GM19099 (cell line): ENCODE data around the gene CCDC34.

Experiments
- POLR2A ChIP-seq: IDR thresholded peaks from 3 replicates; pipeline ENCODE4 v1.6.1; 2011; ENCODE audit warnings: low read depth; ENCODE audit not compliant: insufficient read length; ENCODE audit errors: extremely low read depth

Gene CCDC34

DNA sequence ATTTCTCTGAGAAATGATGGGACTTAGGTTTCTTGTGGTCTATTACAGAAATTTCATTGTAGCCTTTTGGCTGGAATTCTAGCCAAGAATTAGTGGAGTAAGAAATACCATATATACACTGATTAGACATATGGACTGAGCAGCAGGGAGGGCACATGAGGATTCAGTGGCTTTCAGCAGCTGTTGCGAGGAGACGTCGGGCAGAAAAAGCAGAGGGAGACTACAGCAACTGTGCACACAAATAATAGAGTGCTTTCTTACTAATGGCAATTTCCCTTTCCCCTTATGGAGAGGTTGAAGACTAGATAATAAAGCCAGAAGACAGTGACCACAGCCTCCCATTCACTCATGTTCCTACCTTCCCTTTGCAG is 35.4 kb upstream of the CCDC34 start:
- TF ChIP-seq POLR2A: no peak

DNA sequence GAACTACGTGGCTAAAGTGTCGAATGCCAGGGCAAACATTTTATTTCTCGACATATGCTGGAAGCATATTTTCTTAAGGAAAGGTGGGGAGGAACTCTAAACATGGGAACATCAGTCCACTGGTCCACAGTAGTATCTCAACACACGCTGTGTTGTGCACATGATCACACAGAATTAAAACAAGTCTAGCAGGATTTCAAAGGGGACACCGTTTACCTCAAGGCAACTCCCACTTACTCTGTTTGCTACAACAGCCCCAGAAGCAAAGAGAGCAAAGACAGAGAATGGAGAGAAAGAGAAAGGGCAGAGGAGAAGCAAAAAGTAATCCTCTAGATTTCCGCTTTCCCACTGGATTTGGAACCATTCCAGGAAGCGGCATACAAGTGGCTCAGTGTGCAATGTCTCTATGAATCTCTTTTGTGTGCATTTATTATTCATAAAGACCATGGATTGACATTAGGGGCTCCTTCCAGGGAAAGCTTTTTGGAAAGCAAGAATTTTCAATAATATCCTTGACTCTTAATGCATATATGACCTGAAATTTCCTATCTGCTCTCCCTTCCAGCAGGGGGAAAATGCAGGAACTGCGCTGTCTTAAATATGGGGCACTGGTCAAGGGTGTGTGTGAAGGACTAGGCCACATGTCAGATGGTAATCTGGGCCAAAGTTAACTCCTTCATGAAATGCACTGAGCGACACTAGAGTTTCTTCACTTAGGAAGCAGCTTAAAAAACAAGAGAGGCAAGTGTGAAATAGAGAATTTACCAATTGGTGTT is 34.8 kb upstream of the CCDC34 start:
- TF ChIP-seq POLR2A: no peak

DNA sequence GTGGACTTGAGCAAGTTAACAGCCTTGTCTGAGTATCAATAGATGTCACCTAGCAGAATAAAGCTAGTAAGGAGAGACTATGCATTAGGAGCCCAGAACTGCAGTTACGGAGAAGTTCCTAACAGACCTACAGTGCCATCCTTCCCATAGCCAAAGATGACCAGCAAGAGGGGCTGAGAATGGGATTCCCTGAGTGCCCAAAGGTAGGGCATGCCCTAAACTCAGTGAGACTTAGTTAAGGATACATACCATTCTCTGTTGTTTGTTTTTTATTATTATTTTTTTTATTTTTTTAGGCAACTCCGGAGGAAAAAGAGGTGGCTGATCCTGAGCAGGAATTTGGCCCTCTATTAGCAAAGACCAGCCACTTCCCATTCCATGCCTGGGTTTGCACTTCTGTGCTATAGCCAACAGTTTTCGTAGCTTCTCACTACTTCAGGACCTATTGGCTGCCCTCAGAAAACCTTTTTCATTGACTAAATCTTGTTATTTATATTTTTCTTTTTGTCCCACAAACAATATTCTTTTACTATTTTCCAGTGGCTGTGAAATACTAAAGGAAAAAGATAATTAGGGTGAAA is 33.3 kb upstream of the CCDC34 start:
- TF ChIP-seq POLR2A: no peak

DNA sequence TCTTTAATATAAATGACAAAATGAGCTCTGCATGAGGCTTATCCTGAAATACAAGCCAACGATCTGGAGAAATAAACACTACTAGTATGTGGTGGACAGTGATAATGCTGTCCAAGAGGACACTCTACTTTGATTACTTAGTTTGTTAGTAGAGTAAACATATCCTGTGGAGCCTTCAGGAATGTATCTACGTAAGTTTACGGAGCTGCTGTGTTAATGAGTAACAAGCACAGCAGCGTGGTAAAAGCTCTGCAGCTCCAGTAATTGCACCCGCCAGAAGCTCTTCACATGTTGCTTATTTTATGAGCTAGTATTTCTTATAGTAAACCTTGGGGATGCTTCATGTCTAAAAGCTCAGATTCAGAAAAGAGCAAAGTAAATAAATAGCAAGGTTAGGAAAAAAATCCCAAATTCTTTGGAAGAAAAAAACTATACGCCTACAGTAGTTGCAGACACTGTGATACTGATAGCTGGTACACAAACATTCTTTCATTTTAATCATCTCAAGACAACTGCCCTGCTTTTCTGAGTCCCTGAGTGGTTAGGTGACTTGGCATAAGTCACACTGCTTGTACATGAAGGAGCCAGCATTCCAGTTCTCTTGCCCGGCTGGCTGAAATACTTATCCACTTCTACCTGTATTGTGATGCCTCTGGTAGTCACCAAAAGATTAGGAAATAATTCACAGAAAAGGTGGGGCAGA is 32.7 kb upstream of the CCDC34 start:
- TF ChIP-seq POLR2A: no peak

DNA sequence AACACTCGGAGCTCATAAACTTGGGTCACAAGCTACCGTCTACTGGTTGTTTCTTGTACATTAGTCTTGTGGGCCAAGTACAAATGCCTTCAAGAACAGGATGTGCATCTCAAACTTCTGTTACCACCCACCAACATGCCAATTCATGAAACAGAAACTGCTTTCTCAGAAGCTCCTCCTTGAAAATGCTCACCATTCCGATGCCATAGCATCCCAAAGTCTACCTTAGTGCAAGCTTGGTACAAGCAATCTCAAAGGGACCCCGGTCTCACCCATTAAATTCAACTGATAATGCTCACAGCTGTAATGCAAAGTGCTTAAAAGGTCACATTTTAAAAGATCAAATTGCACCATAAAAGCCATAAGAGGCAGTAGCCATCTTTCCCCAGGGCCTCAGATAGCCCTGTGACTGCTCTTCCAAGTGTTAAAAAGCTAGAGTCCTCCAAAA is 31.8 kb upstream of the CCDC34 start:
- no peak for TF ChIP-seq POLR2A

DNA sequence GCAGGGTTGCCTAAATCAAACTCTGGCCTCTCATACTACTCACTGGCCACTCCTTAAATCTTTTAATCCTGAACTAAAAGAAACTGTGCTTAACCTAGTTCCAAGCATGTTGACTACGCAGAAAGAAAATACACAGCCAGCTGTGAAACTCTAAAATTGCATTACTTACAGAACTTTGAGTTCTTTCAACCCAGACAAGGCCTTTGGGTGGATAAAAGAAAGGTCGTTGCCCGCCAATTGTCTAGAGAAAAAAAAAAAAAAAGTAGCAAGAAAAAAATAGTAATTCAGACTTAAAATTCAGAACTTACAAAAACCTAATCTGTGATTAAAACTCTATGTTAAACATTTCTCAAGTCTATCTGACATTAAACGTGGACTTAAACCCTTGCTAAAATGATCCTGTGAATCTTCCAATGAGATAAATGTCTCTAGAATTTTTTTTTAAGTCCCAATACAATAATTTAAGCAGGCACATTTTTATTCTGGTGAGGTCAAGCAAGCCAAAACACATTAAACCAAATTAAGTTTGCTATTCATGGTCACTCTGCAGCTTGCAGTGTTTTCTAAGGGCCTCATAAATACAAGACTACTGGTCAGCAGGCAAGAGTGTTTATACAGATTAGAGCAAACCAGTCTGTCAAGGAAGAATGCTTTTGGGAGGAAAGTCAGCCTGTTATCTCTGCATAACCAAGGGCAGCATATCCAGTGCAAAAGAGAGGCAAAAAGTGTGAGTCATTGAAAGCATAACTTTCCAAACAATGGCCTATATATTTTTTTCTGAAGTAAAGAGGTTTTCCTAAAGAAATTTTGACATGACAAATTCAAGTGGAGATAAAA is 29.5 kb upstream of the CCDC34 start:
- TF ChIP-seq POLR2A: no peak

DNA sequence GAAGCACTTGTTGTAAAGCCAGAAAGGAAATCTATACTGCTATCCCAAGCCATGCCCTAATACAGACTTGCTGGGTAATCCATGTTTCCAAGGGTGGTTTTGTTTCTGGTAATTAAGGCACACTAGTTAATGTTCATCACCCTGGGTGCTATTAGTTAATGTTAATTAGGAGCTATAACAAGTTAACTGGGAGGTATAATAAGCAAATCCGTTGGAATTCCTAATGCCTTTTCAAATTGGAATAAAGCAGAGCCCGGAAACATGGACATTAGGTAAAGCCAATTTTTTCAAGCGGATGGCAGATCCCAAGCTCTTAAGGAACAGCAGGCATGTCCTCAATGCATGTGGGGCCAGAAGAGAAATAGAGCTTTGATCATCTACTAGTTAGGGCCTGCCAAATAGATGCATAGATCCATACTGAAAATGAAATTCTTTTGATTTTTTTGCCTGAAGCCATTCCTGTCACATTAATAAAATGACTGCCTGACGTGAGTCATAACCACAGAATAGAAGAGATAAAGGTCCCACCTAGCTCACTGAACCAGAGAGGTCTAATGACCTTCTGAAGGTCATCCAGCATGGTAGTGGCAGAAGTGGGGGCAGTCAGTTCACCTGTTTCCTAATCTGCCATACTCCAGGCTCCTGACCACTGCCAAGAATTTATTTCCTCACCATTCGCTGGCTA is 28.5 kb upstream of the CCDC34 start:
- TF ChIP-seq POLR2A: no peak

DNA sequence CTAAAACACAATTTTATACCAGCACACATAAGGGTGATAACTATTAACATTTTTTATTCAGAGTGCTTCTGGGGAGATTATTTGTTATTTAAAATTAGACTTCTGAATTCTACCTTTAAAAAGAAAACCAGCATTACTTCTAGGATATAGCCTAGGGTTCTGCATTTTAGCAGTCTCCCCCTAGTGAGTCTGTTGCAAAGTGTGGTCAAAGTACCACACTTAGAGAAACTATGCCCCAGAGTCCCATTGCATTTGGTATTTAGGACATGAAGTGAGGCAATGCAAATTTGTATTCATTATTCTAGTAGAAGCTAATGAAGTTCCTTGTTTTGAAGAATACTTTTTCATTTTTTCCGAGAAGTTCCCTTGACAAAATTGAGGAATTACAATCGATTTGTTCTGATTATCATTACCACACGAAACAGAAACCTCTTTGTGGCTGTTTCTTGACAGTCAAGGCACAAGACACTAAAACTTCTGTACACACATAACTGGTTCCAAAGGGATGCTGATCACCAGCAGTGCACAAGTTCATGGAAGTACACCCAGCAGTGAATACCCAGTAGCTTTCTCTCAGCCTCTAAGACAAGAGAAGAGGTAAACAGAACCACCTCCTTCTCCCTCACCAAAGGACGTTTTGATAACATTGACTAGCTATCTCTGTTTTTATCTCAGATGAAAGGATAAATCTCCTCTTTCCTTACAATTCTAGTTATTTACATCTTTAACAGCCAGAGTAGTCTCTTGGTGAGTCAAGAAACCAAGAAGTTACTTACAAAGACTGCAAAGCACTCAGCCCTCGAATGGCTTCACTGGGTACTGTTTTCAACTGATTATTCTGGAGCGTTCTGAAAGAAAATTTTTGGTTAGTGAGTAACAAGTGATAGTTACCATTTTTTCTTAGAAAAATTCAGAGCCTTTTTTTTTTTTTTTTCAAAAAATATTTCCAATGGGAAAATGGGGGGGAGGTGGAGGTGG is 27.6 kb upstream of the CCDC34 start:
- TF ChIP-seq POLR2A: no peak

DNA sequence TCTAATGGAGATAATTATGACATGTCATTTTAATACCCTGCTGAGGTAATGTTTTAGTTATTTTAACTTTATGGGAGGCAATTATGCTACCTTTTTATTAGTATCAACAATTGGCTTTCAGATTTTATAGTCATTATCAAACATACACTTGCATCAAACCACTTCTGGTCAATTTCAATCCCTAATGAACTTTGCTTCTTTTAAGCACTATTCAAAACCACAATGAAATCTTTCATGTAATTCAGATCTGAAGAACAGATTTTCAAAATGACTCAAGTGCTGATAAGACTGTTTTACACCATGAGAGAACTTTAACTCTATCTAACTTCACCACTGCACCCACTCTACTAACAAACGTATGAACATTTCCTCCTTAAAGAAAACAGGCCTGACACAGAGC is 25.9 kb upstream of the CCDC34 start:
- no peak for TF ChIP-seq POLR2A

DNA sequence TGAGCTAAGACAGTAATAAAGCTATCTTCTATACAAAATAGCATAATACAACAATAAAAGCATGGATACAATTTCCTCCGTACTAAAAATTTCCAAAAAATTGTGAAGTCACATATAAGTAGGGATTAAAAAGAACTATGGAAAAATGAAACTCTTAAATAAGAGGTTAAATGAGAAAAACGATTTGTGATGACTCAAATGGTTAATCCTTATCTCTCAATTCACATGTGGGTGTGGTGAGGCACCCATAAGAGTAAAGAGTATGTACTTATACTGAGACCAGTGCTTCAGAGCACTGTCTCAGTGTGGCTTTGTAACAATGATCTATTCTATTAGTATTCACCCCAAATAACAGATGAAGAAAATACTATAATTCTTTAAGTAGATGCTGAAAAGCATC is 25.0 kb upstream of the CCDC34 start:
- TF ChIP-seq POLR2A: no peak

DNA sequence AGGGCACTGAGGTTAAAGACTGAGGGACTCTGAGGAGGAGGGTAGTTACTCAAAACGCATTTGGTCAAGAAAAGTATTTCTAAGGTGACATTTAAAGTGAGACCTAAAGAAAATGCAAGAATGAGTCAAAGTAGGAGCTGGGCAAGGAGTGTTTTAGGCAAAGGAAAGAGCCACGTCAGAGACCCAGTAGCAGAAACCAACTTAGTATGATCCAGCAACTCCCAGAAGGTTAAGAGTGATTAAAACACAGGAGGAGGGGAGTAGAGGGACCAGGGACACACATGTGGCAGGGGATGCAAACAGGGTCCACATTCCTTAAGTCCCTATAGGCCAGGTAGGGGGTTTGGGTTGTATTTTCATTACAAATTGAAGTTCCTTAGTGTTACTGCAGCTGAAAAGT is 24.3 kb upstream of the CCDC34 start:
- no peak for TF ChIP-seq POLR2A

DNA sequence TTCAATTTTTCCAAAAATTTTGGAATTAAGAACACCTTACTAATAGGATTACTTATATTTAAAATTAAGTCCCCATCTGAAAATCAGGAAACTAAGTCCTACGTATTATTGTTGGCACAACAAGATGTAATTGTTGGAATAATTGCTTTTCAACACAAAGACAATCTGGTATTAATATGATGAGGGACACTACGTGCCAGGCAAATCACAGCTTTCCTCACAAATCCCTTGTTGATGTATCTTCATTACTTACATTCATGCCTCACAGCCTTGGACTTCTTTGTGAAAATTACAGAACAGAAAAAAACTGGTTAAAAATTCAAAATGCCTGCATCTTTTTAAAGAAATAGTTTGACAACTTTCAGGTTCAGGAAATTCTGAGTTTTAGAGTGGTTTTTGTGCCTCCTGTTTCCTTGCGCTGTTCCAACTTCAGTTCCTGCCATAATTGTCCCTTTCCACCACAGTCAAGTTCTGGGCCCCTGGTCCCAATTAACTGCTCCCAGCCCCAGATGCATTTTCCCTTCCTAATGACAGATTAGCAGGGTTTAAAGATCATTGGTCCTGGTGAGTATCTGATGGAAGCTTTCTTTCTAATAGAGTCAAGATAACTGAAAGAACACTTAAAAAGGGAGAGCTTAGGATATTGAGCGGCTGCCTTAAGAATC is 23.3 kb upstream of the CCDC34 start:
- no peak for TF ChIP-seq POLR2A

DNA sequence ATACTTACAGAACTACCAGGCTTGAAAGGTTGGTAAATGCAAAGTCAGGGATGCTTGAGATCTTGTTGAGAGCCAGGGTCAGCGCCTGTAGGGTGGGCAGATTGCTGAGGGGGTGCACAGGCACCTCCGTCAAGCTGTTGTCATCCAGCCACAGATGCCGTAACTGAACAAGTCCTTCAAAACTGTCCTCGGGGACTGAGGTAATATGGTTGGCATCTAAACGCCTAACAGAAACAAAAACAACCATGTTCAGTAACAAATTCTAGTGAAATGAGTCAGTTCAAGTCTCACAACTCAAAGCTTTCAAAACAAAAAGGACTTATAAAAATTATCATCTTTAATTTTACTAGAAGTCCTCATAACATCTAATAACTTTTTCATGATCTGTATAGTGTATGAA is 22.2 kb upstream of the CCDC34 start:
- no peak for TF ChIP-seq POLR2A
